Measurements from ENCODE around the gene CCDC17.

- TF ChIP-seq CTCF (IDR thresholded peaks at IDR 0.05) = no peak
- no peak for TF ChIP-seq POLR2AphosphoS5 (IDR thresholded peaks at IDR 0.05; ENCODE audit: low read depth, low read length)
- no peak for TF ChIP-seq TCF7L2 (IDR thresholded peaks at IDR 0.05; ENCODE audit: low read depth, low read length)
- TF ChIP-seq REST (IDR thresholded peaks at IDR 0.05; ENCODE audit: insufficient read depth in 1 of 2, low read depth in 2 of 2, low read length in 1 of 2) = no peak
These were observed 53.2 kb downstream of the CCDC17 start for GRCh38 chr1:45570631-45571030.
